Hematopoietic multipotent progenitor cell treated with erythropoietin and hydrocortisone succinate and interleukin-3 and kit ligand, for 15 days (in vitro differentiated cells): Measurements from ENCODE around the gene CHRM4.

ENCODE experiments used
- DNase-seq: peaks from one replicate; pipeline ENCODE4 v3.0.0-alpha.2; 2015; ENCODE audit warnings: low spot score

The CHRM4 gene

DNA sequence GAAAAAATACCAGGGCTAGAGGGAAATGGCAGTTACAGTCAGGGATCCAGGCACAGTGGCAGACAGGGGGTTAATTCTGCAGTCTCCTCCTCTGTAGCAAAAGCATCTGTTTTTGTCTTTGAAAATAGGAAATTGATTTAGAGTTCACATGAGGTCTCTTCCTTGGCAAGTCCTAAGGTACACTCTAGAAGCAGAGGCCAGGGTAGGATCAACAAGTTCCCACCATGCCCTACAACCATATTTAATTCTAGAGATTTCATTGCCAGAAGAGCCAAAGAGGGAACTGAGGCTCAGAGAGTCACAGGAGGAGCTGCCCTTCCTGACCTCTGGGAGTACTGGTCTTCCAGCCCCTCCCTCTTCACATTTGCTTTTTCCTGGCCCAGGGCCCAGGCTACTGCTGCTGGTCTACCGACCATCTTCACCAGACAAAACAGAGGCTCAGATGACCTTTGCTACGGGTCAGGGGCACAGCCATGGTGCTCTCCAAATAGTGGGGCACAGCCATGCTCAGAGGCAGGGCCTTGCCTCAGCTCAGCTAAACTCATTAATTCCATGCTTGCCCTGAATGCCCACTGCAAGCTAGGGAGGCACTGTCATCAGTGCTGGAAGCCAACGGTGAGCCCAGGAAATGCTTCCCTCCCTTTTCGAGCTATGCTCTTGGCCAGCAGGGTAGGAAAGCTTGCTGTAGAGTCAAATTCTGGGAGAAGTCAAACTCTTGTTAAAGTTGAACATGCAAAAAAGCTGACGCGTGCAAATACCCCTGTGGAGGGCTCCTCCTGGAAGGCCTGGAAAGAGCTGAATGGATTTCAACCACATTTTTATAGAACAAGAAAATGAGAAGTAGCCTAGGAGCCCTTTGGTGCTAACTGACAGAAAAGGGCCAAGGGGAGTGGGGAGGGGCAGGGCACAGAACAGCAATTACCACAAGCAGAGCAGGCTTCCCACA is 11.7 kb upstream of the CHRM4 start:
- no peak for DNase-seq

GRCh38 chr11:46397526-46397925 is 6.0 kb upstream of the CHRM4 start:
- no peak for DNase-seq

GRCh38 chr11:46393759-46394158 is 2.2 kb upstream of the CHRM4 start:
- no peak for DNase-seq

DNA sequence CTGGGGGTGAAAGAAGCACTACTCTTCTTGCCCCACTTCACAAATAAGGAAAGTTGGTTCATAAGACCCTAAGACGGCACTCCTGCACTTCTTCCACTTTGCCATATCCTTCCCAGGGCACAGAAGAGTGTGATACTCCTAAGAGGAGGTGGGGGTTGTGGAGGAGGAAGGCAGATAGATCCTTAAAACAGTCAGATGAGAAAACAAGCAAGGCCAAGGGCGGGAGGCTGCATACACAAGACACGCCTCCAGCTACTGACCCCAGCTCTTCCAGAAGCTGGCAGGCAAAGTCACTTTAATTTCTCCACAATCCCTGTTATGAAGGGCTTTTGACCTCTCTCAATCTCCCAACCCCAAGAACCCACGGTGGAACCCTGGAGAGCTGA is 1.6 kb upstream of the CHRM4 start:
- no peak for DNase-seq

GRCh38 chr11:46392421-46393230 is 1.1 kb upstream of the CHRM4 start:
- DNase-seq = peak; percentile 74

DNA sequence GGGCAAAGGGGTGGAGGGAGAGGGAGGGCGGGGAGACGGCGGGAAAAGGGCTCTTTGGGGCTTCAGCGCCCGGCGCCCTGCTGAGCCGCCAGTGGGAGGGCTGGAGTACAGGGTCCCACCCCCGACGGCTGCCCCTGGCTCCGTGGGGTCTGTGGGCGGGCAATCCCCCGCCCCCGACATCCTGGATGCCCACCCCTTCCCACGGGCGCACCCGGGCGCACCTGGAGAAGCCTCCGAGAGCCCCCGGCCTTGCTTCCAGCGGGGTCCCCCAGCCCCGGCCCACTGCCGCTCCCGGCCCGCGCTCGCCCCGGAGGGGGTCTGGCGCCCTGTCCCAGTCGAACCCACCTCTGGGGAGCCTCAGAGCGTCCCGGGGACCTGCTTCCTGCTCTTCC is 394 bp downstream of the CHRM4 start:
- no peak for DNase-seq

GRCh38 chr11:46390331-46391171 is 1.0 kb downstream of the CHRM4 start:
- DNase-seq = no peak

- DNase-seq = peak; percentile 36
Observed at GRCh38 chr11:46389450-46390330, 1.9 kb downstream of the CHRM4 start.

DNA sequence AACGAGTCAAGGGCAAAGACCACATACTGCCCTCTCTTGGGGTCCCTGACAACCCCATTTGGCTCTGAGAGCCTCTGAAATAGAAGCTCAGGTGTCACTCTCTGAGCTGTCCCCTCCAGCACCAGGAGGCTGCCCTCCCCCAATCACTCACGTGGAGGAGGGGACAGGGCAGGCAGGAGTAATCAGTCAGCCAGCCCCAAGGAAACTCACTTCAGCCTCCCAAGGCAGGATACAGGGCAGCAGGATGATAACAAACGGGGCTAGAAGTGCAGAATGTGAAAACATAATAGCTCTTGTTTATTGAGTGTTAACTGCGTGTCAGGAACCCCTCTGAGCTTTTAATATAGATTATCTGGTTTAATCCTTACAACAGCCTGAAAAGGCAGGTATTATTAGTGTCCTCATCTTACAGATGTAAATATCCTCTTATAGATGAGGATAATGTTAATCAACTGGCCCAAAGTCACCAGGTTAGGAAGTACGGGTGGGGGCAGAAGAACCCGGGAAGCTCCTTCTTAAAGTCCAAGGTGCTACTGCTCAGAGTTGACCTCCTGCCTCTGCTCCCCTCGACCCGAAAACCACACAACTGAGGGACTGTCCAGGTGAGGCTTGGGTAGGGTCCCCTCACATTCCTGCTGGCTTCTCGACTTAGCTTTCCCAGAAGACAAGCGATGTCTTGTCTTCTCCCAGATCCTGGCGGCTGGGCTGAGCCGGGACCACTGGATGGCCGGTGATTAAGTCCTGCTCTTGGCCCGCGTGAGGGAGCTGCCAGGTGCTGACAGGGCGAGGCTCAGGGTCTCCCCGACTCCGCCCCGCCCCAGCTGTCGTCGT is 2.7 kb downstream of the CHRM4 start:
- no peak for DNase-seq

- DNase-seq = no peak
Observed at GRCh38 chr11:46387919-46388618, 3.5 kb downstream of the CHRM4 start.

- no peak for DNase-seq
Observed at GRCh38 chr11:46387456-46387855, 4.1 kb downstream of the CHRM4 start.

DNA sequence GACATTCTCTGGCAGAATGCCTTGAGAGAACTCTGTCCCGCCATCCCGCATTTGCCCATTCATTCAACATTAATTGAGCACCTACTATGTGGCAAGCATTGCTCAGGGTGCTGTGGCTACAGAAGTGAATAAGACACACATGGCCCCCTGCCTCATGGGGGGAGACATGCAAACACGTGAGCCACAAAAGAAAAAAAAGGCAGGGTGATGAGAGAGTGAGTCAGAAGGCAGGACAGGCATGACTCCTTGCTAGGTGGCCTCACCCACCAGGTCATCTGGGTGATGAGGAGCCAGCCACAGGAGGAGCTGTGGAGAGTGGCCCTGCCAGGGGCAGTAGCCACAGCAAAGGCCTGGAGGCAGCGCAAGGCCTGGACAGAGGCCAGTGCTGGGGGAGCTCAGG is 4.9 kb downstream of the CHRM4 start:
- DNase-seq = no peak

DNA sequence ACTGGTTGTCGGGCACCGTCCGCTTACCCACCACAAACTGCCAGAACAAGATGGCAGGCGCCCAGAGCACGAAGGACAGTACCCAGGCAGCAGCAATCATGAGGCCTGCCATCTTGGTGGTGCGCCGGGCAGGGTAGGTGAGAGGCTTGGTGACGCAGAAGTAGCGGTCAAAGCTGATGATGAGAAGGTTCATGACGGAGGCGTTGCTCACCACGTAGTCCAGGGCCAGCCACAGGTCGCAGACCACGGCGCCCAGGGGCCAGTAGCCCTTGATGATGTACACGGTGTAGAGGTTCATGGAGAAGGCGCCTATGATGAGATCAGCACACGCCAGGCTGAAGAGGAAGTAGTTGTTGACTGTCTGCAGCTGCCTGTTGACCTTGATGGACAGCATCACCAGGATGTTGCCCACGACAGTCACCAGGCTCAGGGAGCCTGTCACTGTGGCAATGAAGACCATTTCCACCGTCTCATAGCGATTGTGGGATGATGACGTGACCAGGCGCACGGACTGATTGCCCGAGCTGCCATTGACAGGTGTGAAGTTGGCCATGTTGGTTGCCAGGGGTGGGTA is 5.5 kb downstream of the CHRM4 start:
- DNase-seq = no peak

DNA sequence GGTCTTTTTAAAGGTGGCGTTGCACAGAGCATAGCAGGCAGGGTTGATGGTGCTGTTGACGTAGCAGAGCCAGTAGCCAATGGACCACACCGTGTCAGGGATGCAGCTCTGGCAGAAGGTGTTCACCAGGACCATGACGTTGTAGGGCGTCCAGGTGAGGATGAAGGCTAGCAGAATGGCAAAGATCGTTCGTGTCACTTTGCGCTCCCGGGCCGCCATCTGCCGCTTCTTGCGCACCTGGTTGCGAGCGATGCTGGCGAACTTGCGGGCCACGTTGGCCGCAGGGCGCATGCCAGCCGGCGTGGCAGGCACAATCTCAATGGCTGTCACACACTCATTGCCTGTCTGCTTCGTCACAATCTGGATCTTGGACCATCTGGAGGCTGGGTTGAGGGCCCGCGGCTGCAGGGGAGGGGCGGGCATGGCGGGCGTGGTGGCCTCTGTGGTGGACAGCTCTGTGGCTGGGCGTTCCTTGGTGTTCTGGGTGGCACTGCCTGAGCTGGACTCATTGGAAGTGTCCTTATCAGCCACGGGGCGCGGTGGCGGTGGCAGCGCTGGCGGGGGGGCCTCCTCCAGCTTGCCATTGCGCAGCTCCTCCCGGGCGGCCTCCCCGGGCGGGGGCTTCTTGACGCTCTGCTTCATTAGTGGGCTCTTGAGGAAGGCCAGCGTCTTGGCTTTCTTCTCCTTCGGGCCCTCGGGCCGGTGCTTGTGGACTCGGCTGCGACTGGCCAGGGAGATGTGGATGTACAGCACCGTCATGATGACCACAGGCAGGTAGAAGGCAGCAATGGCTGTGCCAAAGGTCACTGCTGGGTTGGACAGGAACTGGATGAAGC is 6.2 kb downstream of the CHRM4 start:
- DNase-seq = no peak

DNA sequence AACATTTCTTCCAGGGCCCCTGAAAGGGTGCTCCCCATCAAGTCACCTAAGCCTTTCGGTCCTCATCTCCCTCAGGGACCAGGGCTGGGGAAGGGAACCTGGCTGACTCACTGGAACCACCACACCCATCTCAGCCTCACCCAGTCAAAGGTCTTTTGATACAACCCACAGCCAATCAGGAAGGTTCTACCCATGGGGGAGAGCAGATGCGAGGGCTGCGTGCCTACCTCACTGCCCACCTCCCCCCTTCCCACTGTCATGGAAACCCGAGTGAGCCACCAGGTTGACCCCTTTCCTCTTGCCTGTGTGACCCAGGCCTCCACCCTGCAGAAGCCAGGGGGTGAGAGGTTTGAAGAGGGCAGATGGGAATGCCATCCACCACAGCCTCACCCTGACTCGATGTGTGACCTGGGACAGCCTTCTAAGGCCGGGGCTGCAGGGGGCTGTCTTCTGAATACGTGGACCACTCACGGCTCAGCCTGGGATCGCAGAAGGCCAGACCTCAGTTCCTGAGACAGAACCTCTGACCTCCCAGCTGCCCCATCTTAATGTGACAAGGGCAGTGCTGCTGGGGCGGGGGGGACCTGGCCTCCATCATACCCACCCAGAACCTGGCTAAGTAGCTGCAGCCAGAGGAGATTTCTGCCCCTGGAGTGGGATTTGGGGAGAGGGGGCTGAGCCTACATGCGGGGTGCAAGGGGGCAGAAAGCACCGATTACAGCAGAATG is 7.4 kb downstream of the CHRM4 start:
- no peak for DNase-seq

- no peak for DNase-seq
Observed at GRCh38 chr11:46383404-46383758, 8.2 kb downstream of the CHRM4 start.

DNA sequence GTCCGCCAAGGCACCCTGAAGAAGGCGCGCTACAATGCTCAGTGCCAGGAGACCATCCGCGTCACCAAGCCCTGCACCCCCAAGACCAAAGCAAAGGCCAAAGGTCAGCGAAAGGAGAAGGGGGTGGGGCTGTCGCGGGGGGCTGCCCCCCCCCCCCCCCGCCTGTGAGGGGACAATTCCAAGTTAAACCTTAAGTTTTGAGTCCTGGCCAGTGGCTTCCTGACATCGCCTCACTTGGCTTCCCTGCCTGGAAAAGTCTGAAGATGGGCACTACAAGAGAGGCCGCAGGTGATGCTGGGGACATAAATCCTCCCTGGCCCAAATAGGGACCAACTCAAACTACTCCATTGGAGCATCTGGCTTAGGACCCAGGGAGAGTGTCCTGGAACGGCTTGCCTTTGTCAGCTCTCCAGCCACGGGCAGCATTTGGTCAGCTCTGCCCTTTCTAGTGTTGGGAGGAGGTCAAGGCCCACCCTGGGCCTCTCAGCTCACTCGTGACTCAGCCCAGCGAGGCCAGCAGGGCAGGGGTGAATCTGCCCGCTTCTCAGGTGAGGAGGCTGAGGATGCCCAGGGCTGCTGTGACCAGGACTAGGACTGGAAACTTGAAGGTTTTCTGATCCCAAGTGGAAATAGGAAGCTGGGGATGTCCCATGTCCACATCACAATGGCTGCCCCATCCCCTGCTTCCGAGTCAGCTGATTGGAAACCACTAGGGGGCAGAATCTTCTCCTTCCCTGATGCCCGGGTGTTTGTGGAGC is 8.8 kb downstream of the CHRM4 start:
- DNase-seq = no peak
